Tibial artery (tissue), 4 donors: ENCODE data around the gene MGAT4D.

ENCODE experiments used
- DNase-seq, 2 donors: peaks; one replicate each; pipeline ENCODE4 v3.0.0-alpha.2; 2019
- H3K27ac ChIP-seq, 2 donors: fragments of 200-600 bp; sonication (generic) in 1 of 2; 1 replicate in 1 of 2; 2 replicates in 1 of 2; pipeline ENCODE4 v1.5.1; 2018 to 2019; ENCODE audit warnings: mild to moderate bottlenecking in 1 of 2
- H3K27me3 ChIP-seq, 2 donors: fragments of 200-600 bp; sonication (generic) in 1 of 2; one replicate each; pipeline versions ENCODE4 v1.5.1 to v1.6.0; 2016 to 2019
- H3K36me3 ChIP-seq, 3 donors: fragments of 200-600 bp; sonication (generic) in 2 of 3; one replicate each; pipeline ENCODE4 v1.5.1; 2016 to 2019; ENCODE audit warnings: mild to moderate bottlenecking in 2 of 3
- H3K4me1 ChIP-seq, 4 donors: fragments of 200-600 bp; sonication (generic) in 2 of 4; 1 replicate in 3 of 4; 2 replicates in 1 of 4; pipeline ENCODE4 v1.5.1; 2016 to 2019
- H3K4me3 ChIP-seq, 2 donors: fragments of 200-600 bp; sonication (generic) in 1 of 2; 1 replicate in 1 of 2; 2 replicates in 1 of 2; pipeline ENCODE4 v1.5.1; 2018 to 2019; ENCODE audit warnings: mild to moderate bottlenecking in 2 of 2
- H3K9me3 ChIP-seq, 3 donors: fragments of 200-600 bp; sonication (generic) in 1 of 3; one replicate each; pipeline ENCODE4 v1.5.1; 2016 to 2019
- intact Hi-C: fragments of 100-400 bp; cut with DNase I; formaldehyde crosslinking; loops from one replicate; pipeline ENCODE4 v1.15.0; 2023; ENCODE audit warnings: low total_unique reads
- TF ChIP-seq, protein P1 (sequence below), 2 experiments: fragments of 200-600 bp in 1 of 2; fragments of 450-650 bp in 1 of 2; IDR thresholded peaks; one replicate each; pipeline ENCODE4 v1.5.1; 2017 to 2019; ENCODE audit warnings: antibody characterized with exemption in 2 of 2, mild to moderate bottlenecking in 1 of 2, moderate library complexity in 1 of 2

The MGAT4D gene

DNA sequence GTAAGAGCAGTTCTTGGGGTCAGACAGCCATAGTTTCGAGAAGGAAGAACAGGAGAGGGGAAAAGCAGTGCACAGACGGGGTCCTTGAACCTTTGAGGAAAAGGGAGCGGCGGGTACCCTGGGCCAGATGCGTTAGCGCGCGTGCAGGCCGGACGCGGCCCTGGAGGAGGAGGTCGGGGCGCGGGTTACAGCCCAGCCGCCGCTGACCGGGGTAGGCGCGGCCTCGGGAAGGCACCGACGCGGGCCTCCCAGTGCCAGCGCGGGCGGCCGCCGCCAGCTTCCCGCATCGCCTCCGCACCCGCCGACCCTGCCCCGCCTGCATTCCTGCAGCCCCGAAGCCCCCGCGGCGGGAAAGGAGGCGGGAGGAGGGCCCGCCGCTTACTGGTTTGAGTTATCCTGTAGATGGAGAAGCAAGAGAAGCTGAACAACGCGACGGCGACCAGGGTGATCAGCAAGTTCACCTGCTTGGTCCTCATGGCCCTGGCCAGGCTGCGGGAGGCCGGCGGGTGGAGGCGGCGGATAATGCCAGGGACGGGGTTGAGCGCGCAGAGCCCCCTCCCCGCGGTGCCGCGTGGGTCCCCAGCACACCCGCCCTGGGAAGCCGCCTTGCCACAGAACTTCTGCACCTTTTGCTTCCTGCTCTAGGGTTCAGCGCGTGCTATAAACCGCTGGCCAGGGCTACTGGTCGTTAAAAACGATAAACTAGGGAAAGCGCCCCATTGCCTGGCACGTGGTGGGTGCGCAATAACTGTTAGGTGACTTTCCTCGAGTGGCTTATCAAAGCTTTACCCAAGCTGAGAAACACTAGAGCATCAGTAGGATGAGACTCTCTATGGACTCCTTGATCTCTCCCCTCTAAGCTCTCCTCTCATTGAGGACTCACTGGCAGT lies at the start of gene MGAT4D:
TSS of gene MGAT4D (minus strand) at position 547 of the 890 bp plus-strand sequence. CDS start at position 476, 71 bp downstream.
- Histone ChIP-seq H3K4me1 (peaks cover 0 to 9% (median 6%) of the 10 kb centered on the region in 4 donors), H3K9me3 (no peaks in the 10 kb centered on the region), H3K27me3 (peaks cover 0 to 37% of the 10 kb centered on the region in 2 donors), H3K36me3 (no peaks in the 10 kb centered on the region), H3K4me3 (peak within 1 kb of the TSS in 1 of 2 donors; percentile 38), H3K27ac (no peak within 1 kb of the TSS)
- no peak for DNase-seq
- TF ChIP-seq, protein P1, sequence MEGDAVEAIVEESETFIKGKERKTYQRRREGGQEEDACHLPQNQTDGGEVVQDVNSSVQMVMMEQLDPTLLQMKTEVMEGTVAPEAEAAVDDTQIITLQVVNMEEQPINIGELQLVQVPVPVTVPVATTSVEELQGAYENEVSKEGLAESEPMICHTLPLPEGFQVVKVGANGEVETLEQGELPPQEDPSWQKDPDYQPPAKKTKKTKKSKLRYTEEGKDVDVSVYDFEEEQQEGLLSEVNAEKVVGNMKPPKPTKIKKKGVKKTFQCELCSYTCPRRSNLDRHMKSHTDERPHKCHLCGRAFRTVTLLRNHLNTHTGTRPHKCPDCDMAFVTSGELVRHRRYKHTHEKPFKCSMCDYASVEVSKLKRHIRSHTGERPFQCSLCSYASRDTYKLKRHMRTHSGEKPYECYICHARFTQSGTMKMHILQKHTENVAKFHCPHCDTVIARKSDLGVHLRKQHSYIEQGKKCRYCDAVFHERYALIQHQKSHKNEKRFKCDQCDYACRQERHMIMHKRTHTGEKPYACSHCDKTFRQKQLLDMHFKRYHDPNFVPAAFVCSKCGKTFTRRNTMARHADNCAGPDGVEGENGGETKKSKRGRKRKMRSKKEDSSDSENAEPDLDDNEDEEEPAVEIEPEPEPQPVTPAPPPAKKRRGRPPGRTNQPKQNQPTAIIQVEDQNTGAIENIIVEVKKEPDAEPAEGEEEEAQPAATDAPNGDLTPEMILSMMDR (IDR thresholded peaks at IDR 0.05): no peak
- intact Hi-C loops: no loop called here

DNA sequence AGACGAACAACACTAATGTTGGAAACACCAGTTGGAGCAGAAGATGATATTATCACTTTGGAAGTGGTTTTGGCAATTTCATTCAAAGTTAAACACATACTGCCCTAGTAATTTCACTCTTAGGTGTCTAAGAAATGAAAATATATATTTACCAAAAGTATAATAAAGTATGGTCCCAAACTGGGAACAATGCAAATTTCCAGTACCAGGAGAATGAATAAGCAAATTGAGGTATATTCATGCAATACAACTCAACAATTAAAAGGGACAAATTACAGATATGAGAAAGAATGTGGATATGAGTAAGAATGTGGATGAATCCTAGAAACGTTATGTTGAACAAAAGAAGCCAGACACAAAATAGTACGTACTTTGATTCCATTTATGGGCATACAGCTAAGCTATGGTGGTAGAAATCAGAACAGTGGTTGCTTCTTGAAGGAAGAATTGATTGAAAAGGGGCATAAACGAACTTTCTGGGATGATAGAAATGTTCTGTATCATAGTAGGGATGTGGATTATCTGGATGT lies 35.9 kb upstream of the MGAT4D start:
- Histone ChIP-seq H3K4me1 (no peaks in the 10 kb centered on the region), H3K27me3 (no peaks in the 10 kb centered on the region), H3K4me3 (no peak overlapping the region), H3K27ac (no peak overlapping the region), H3K36me3 (peaks cover 12 to 41% (median 15%) of the 10 kb centered on the region in 3 donors), H3K9me3 (no peaks in the 10 kb centered on the region)
- no peak for DNase-seq
- intact Hi-C loops: no loop called here
- TF ChIP-seq, protein P1 (IDR thresholded peaks at IDR 0.05): no peak

- Histone ChIP-seq H3K27ac (no peak overlapping the region), H3K4me3 (no peak overlapping the region), H3K27me3 (no peaks in the 10 kb centered on the region), H3K9me3 (no peaks in the 10 kb centered on the region), H3K36me3 (peaks cover 0 to 14% (median 5%) of the 10 kb centered on the region in 3 donors), H3K4me1 (peaks cover 0 to 11% (median 6%) of the 10 kb centered on the region in 4 donors)
- DNase-seq: no peak
- intact Hi-C loops: loop anchor here (10.0 kb wide), 2 partner anchors 155 to 325 kb away; partner anchors contain the start of gene SCOC
- TF ChIP-seq, protein P1 (IDR thresholded peaks at IDR 0.05): no peak
These were observed 31.3 kb upstream of the MGAT4D start for GRCh38 chr4:140529434-140529833.

DNA sequence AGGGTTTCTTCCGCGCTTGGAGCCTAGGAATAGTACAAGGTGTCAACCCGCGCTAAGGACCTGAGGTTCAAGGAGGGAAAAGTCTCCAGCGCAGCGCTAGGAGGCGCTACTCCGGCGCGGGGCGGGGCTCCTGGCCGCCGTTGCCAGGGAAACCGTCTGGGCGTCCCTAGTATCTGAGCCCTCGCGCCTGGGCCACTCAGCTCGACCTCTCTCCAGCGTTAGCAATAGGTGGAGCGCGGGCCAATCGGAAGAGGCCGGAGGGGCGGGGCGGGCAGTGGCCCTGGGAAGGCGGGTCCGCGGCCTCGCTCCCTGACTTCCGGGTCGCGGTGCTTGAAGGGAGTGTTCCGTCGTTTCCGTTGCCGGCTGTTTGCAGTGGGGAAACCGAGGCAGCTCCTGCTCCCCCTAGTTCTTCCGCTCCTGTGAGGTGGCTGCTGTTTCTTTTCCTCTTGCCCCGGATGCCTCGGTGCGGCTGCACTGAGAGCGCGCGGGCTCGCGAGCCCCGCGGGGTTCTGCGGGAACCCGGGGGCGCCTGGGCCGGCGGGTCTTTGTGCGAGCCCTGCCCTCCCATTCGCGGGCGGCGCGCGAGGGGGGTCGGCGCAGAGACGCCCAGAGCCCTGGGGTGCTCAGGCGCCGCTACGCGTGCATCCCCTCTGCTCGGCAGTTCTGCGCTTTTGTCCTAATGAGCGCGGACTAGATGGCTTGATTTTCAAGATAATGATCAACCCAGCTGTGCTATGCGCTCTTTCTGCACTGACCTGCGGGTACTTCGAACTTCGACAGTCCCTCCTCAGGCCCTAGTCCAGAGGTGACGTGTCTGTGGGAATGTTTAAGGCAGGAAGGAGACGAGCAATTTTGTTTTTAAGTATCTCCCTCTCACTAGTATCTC lies 26.0 kb upstream of the MGAT4D start, which contains the start of gene ELMOD2:
TSS of gene ELMOD2 (plus strand) at position 312 of the 886 bp plus-strand sequence. CDS start 1,261 bp downstream, outside the sequence.
- peak within 1 kb of the TSS; percentile 79 to 91 for H3K27ac ChIP-seq
- TF ChIP-seq, protein P1 (IDR thresholded peaks at IDR 0.05): peak; percentile 89 to 92
- H3K27me3 ChIP-seq: no peaks in the 10 kb centered on the region
- peaks cover 0 to 17% (median 9%) of the 10 kb centered on the region in 4 donors for H3K4me1 ChIP-seq
- no peaks in the 10 kb centered on the region for H3K9me3 ChIP-seq
- peaks cover 0 to 5% (median 3%) of the 10 kb centered on the region in 3 donors for H3K36me3 ChIP-seq
- peak; percentile 99 for DNase-seq
- H3K4me3 ChIP-seq: peak within 1 kb of the TSS; percentile 98 to 99
- intact Hi-C loops: loop anchor here (10.0 kb wide), 2 partner anchors 149 to 331 kb away; partner anchors contain the start of gene SCOC

DNA sequence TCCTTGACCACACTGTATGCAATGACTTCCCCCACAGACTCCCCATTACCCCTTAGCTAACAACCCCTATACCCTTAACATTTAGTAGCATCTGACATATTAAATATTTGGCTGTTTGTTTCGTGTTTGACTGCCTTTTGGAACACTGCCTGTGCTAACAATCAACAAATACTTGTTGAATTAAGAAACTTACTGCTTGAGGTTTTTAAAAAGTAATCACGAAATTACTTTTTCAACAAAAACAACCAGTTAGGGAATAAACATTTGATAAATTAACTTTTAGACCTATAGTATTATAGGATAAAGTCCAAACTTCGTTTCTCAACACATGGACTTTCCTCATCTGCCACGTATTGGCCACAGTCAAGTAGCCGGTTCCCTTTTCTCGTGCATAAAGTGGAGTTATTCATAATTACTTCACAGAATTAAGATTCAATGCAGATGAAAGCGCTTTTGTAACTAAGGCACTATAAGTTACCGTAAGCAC lies 25.3 kb upstream of the MGAT4D start:
- peaks cover 0 to 17% (median 9%) of the 10 kb centered on the region in 4 donors for H3K4me1 ChIP-seq
- no peaks in the 10 kb centered on the region for H3K9me3 ChIP-seq
- no peak for DNase-seq
- H3K27me3 ChIP-seq: no peaks in the 10 kb centered on the region
- peak overlapping the region; percentile 98 to 99 for H3K4me3 ChIP-seq
- H3K36me3 ChIP-seq: peaks cover 0 to 5% (median 0%) of the 10 kb centered on the region in 3 donors
- peak overlapping the region; percentile 79 to 91 for H3K27ac ChIP-seq
- TF ChIP-seq, protein P1 (IDR thresholded peaks at IDR 0.05): no peak
- intact Hi-C loops: loop anchor here (10.0 kb wide), 2 partner anchors 149 to 331 kb away; partner anchors contain the start of gene SCOC
